MCF 10A (cell line): ENCODE data around the gene MPRIP. TPM values are rescaled to one million over a fixed set of nuclear protein-coding genes. Genes with fewer than 3 reads are reported as not detected.
A peak's percentile ranks its signal among the peaks of the same experiment; 100 is the strongest.

Experiments
- BruUV-seq: library from RNA; stranded (reverse); fragments of 400-500 nt; replicated peaks from 2 replicates; lab custom pipeline; 2021; lab: Mats Ljungman, UMichigan
- CTCF ChIA-PET: fragments of 300-600 bp; sonication (Branson Sonifier 250); formaldehyde crosslinking; extraction: SDS; loops from one replicate; lab custom pipeline; 2021; ENCODE audit warnings: antibody characterized with exemption, inconsistent platforms; lab: Yijun Ruan, JAX
- POLR2A ChIA-PET: fragments of 300-600, 350-650 bp; sonication (Branson Sonifier 250); formaldehyde crosslinking; extraction: SDS; loops from one replicate; lab custom pipeline; 2020; ENCODE audit warnings: antibody characterized with exemption, inconsistent platforms; lab: Yijun Ruan, JAX
- DNase-seq: peaks from one replicate; pipeline ENCODE4 v3.0.0-alpha.2; 2018; ENCODE audit not compliant: unreplicated experiment
- H3K27ac Mint-ChIP-seq: one replicate; pipeline ENCODE4 v1.8.0; 2022; ENCODE audit warnings: mild to moderate bottlenecking, low read depth, mixed read lengths; ENCODE audit not compliant: unreplicated experiment
- H3K27me3 Mint-ChIP-seq: one replicate; pipeline ENCODE4 v1.8.0; 2022; ENCODE audit warnings: mixed read lengths; ENCODE audit not compliant: insufficient read depth, unreplicated experiment
- H3K36me3 Mint-ChIP-seq: one replicate; pipeline ENCODE4 v1.8.0; 2022; ENCODE audit warnings: mild to moderate bottlenecking, moderate library complexity, mixed read lengths; ENCODE audit not compliant: insufficient read depth, unreplicated experiment
- H3K4me1 Mint-ChIP-seq: one replicate; pipeline ENCODE4 v1.8.0; 2022; ENCODE audit warnings: mixed read lengths; ENCODE audit not compliant: insufficient read depth, unreplicated experiment
- H3K4me3 Mint-ChIP-seq: one replicate; pipeline ENCODE4 v1.8.0; 2022; ENCODE audit warnings: mild to moderate bottlenecking, moderate library complexity, mixed read lengths; ENCODE audit not compliant: unreplicated experiment
- H3K9me3 Mint-ChIP-seq: one replicate; pipeline ENCODE4 v1.8.0; 2022; ENCODE audit warnings: mixed read lengths; ENCODE audit not compliant: unreplicated experiment
- CTCF ChIP-seq: fragments of 200-600 bp; IDR thresholded peaks from one replicate; pipeline ENCODE4 v1.8.0; 2022; ENCODE audit warnings: antibody characterized with exemption, mild to moderate bottlenecking; ENCODE audit not compliant: unreplicated experiment
- intact Hi-C: fragments of 100-400 bp; cut with micrococcal nuclease; formaldehyde crosslinking; loops from 2 replicates; pipeline ENCODE4 v1.14.1; 2022
- total RNA-seq: library from RNA; stranded (reverse); gene quantifications from 2 replicates; pipeline ENCODE4 v1.2.3, GENCODE V29; 2022

MPRIP gene
- total RNA-seq, 1 experiment from 2014 or later, result 230 TPM

- TF ChIP-seq CTCF, result no peak
- Mint-ChIP-seq H3K27me3 (no peaks in the 10 kb centered on the region), H3K4me1 (peaks cover 30% of the 10 kb centered on the region), H3K36me3 (no peaks in the 10 kb centered on the region), H3K9me3 (no peaks in the 10 kb centered on the region), H3K27ac (peak overlapping the region; percentile 75), H3K4me3 (no peak overlapping the region)
- POLR2A ChIA-PET, result interaction anchor here (2.4 kb wide), 1 partner anchor 8 kb away, joined by 6 read pairs; no protein-coding TSS in a partner anchor
- CTCF ChIA-PET, result interaction anchor here (0.5 to 0.6 kb wide), 2 partner anchors 246 to 400 kb away, joined by 3 to 4 read pairs; no protein-coding TSS in a partner anchor
- no TSS peak for BruUV-seq
- intact Hi-C loops, result loop anchor here (5.0 kb wide), 1 partner anchor 112 kb away; no protein-coding TSS in a partner anchor
- DNase-seq, result no peak
Observed at GRCh38 chr17:17039911-17040310, 2.3 kb upstream of the MPRIP start.

DNA sequence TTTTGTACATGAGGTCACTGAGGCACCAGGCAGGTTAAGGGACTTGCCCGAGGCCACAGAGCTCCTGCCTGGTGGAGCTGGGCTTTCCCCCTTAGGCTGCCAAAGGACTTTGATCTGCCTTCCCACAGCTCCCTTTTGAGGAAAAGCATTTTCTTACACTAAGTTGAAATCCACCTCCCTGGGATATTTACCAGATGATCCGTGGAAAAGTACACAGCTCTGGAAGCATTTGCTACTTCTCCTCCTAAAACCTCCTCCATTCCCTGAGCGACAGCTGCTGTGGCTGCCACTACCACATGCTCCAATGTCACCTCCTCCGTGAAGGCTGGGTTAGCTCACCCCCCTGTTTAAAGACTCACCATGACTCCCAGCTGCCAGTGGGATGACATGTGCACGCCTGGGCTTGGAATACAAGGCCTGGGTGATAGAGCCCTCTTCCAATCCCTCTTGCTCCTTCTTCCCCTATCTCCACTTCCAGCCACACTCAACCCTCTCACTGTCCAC is 1.2 kb upstream of the MPRIP start:
- ChIA-PET POLR2A (interaction anchor here (1.1 to 4.9 kb wide), 8 partner anchors 9 to 164 kb away, joined by 3 to 57 read pairs (median 5); no protein-coding TSS in a partner anchor), CTCF (interaction anchor here (0.7 to 1.4 kb wide), 5 partner anchors 20 to 965 kb away, joined by 3 read pairs; no protein-coding TSS in a partner anchor)
- Mint-ChIP-seq H3K27ac (peak overlapping the region; percentile 62), H3K36me3 (no peaks in the 10 kb centered on the region), H3K9me3 (no peaks in the 10 kb centered on the region), H3K27me3 (no peaks in the 10 kb centered on the region), H3K4me1 (peaks cover 36% of the 10 kb centered on the region), H3K4me3 (peak overlapping the region; percentile 94)
- no TSS peak for BruUV-seq
- peak; percentile 24 for DNase-seq
- intact Hi-C loops, result loop anchor here (5.0 kb wide), 1 partner anchor 111 kb away; no protein-coding TSS in a partner anchor
- no peak for TF ChIP-seq CTCF

- H3K4me3 Mint-ChIP-seq, result peak overlapping the region; percentile 94
- POLR2A ChIA-PET, result interaction anchor here (1.1 to 4.9 kb wide), 8 partner anchors 10 to 164 kb away, joined by 3 to 57 read pairs (median 5); no protein-coding TSS in a partner anchor
- H3K27ac Mint-ChIP-seq, result peak overlapping the region; percentile 62
- H3K27me3 Mint-ChIP-seq, result no peaks in the 10 kb centered on the region
- no peaks in the 10 kb centered on the region for H3K9me3 Mint-ChIP-seq
- H3K4me1 Mint-ChIP-seq, result peaks cover 31% of the 10 kb centered on the region
- BruUV-seq, result no TSS peak
- DNase-seq, result peak; percentile 97
- CTCF ChIA-PET, result interaction anchor here (0.5 to 1.4 kb wide), 5 partner anchors 21 to 749 kb away, joined by 3 read pairs; no protein-coding TSS in a partner anchor
- no peak for TF ChIP-seq CTCF
- intact Hi-C loops, result loop anchor here (2.0 to 5.0 kb wide), 2 partner anchors 27 to 111 kb away; no protein-coding TSS in a partner anchor
- H3K36me3 Mint-ChIP-seq, result no peaks in the 10 kb centered on the region
Observed at GRCh38 chr17:17041571-17042383, 480 bp upstream of the MPRIP start.
